Karpas-422 (cell line): ENCODE data around the gene SBK3. TPM values are rescaled to one million over a fixed set of nuclear protein-coding genes. Genes with fewer than 3 reads are reported as not detected.
"Not testable (repeated sequence)": the region's sequence is repeated elsewhere in the genome, so short reads cannot be mapped to it uniquely, and the experiment has no call there.

Experiments used
- DNase-seq: peaks from one replicate; pipeline ENCODE4 v3.0.0-alpha.2; 2015
- H2AFZ ChIP-seq: fragments of 200-600 bp; sonication (generic); 2 replicates; pipeline ENCODE4 v1.6.1; 2014; ENCODE audit warnings: antibody characterized with exemption, low read length, mixed read lengths
- H3K27ac ChIP-seq: fragments of 200-600 bp; sonication (generic); 2 replicates; pipeline ENCODE4 v1.5.1; 2014; ENCODE audit warnings: mild to moderate bottlenecking, low read length, moderate library complexity
- H3K27me3 ChIP-seq: fragments of 200-600 bp; sonication (generic); 2 replicates; pipeline ENCODE4 v1.6.1; 2014; ENCODE audit warnings: low read length, mixed read lengths
- H3K36me3 ChIP-seq: fragments of 200-600 bp; sonication (generic); 2 replicates; pipeline ENCODE4 v1.6.1; 2014; ENCODE audit warnings: low read length, mixed read lengths; ENCODE audit not compliant: insufficient read depth
- H3K4me1 ChIP-seq: fragments of 200-600 bp; sonication (generic); 2 replicates; pipeline ENCODE4 v1.6.1; 2014; ENCODE audit warnings: mild to moderate bottlenecking, low read length, mixed read lengths
- H3K4me2 ChIP-seq: fragments of 200-600 bp; sonication (generic); 2 replicates; pipeline ENCODE4 v1.6.1; 2014; ENCODE audit warnings: low read length, low read depth, mild to moderate bottlenecking; ENCODE audit not compliant: poor library complexity, severe bottlenecking
- H3K4me3 ChIP-seq: fragments of 200-600 bp; sonication (generic); 2 replicates; pipeline ENCODE4 v1.5.1; 2014; ENCODE audit warnings: mild to moderate bottlenecking, antibody characterized with exemption, low read length, mixed read lengths
- H3K79me2 ChIP-seq: fragments of 200-600 bp; sonication (generic); 2 replicates; pipeline ENCODE4 v1.6.1; 2014; ENCODE audit warnings: mild to moderate bottlenecking, low read length, mixed read lengths
- H3K9ac ChIP-seq: fragments of 200-600 bp; sonication (generic); 2 replicates; pipeline ENCODE4 v1.6.0; 2014; ENCODE audit warnings: low read length
- H3K9me2 ChIP-seq: fragments of 200-600 bp; sonication (generic), shearing (Covaris generic); replicated peaks from 2 replicates; pipeline ENCODE4 v1.6.0; 2014; ENCODE audit warnings: mild to moderate bottlenecking, low read length, moderate library complexity; ENCODE audit not compliant: insufficient read depth
- H3K9me3 ChIP-seq: fragments of 300-700, 200-600 bp; sonication (generic); 2 replicates; pipeline ENCODE4 v1.6.1; 2014; ENCODE audit warnings: low read length, mixed read lengths
- H4K20me1 ChIP-seq: fragments of 200-600 bp; sonication (generic); 2 replicates; pipeline ENCODE4 v1.6.1; 2014; ENCODE audit warnings: mild to moderate bottlenecking, antibody characterized with exemption, low read length, low read depth; ENCODE audit not compliant: insufficient read depth
- total RNA-seq: library from RNA; depleted of rRNA; stranded (reverse); fragments of >200 nt; shearing (Covaris generic); gene quantifications from 2 replicates; pipeline ENCODE4 v1.2.3, GENCODE V29; 2014; ENCODE audit warnings: low replicate concordance

The SBK3 gene
- total RNA-seq, 1 experiment from 2014 or later: not detected

GRCh38 chr19:55585658-55586339, 40.5 kb upstream of the SBK3 start:
- Histone ChIP-seq H3K9me2 (no peaks in the 10 kb centered on the region), H3K36me3 (no peaks in the 10 kb centered on the region), H3K27ac (no peak overlapping the region), H3K4me3 (peak overlapping the region; percentile 48; the same call in 1 of the 2 replicates), H4K20me1 (no peaks in the 10 kb centered on the region), H3K4me2 (peak overlapping the region; percentile 66), H3K79me2 (peaks cover 5% of the 10 kb centered on the region; the same call in 1 of the 2 replicates), H3K4me1 (peaks cover 28% of the 10 kb centered on the region), H3K9me3 (no peaks in the 10 kb centered on the region), H3K9ac (peak overlapping the region; percentile 55), H2AFZ (peak overlapping the region; percentile 55; the same call in 1 of the 2 replicates), H3K27me3 (no peaks in the 10 kb centered on the region)
- peak; percentile 89 for DNase-seq

GRCh38 chr19:55584871-55585270, 39.5 kb upstream of the SBK3 start:
- Histone ChIP-seq H3K4me2 (no peak overlapping the region), H3K36me3 (no peaks in the 10 kb centered on the region), H3K9me2 (no peaks in the 10 kb centered on the region), H2AFZ (no peak overlapping the region), H3K9me3 (no peaks in the 10 kb centered on the region), H4K20me1 (peaks cover 2% of the 10 kb centered on the region), H3K79me2 (peaks cover 13% of the 10 kb centered on the region), H3K27me3 (no peaks in the 10 kb centered on the region), H3K27ac (no peak overlapping the region), H3K4me3 (no peak overlapping the region), H3K9ac (no peak overlapping the region), H3K4me1 (peaks cover 29% of the 10 kb centered on the region)
- no peak for DNase-seq

- H3K9me3 ChIP-seq, DNase-seq, H3K27me3 ChIP-seq, H3K4me3 ChIP-seq, H3K36me3 ChIP-seq, H3K9me2 ChIP-seq, H4K20me1 ChIP-seq, H3K27ac ChIP-seq, H3K4me2 ChIP-seq, H3K9ac ChIP-seq, H2AFZ ChIP-seq: not testable (repeated sequence)
- H3K79me2 ChIP-seq: peaks cover 18% of the 10 kb centered on the region
- peaks cover 34% of the 10 kb centered on the region for H3K4me1 ChIP-seq
Observed at GRCh38 chr19:55583897-55584296, 38.6 kb upstream of the SBK3 start.

- peaks cover 32% of the 10 kb centered on the region for H3K4me1 ChIP-seq
Observed at GRCh38 chr19:55582284-55582683, 36.9 kb upstream of the SBK3 start.

GRCh38 chr19:55581823-55582223, 36.5 kb upstream of the SBK3 start:
- H2AFZ ChIP-seq: no peak overlapping the region
- H3K79me2 ChIP-seq: peaks cover 18% of the 10 kb centered on the region
- no peak overlapping the region for H3K9ac ChIP-seq
- H3K4me2 ChIP-seq: no peak overlapping the region
- no peaks in the 10 kb centered on the region for H3K9me3 ChIP-seq
- peaks cover 14% of the 10 kb centered on the region for H4K20me1 ChIP-seq
- no peak overlapping the region for H3K27ac ChIP-seq
- H3K9me2 ChIP-seq: no peaks in the 10 kb centered on the region
- H3K4me3 ChIP-seq: no peak overlapping the region
- peaks cover 6% of the 10 kb centered on the region; the same call in 1 of the 2 replicates for H3K36me3 ChIP-seq
- no peaks in the 10 kb centered on the region for H3K27me3 ChIP-seq
- no peak for DNase-seq
- H3K4me1 ChIP-seq: peaks cover 28% of the 10 kb centered on the region

More at GRCh38 chr19:55582284-55582683, 36.9 kb upstream of the SBK3 start:
- H3K9ac ChIP-seq, H3K4me3 ChIP-seq, H3K36me3 ChIP-seq, H3K4me2 ChIP-seq, H3K27me3 ChIP-seq, H3K9me2 ChIP-seq, H2AFZ ChIP-seq, H3K9me3 ChIP-seq, DNase-seq, H3K27ac ChIP-seq: not testable (repeated sequence)
- H4K20me1 ChIP-seq: peaks cover 11% of the 10 kb centered on the region
- H3K79me2 ChIP-seq: peaks cover 18% of the 10 kb centered on the region

- H3K9me3 ChIP-seq: no peaks in the 10 kb centered on the region
- H3K27me3 ChIP-seq: no peaks in the 10 kb centered on the region
- H3K36me3 ChIP-seq: peaks cover 6% of the 10 kb centered on the region; the same call in 1 of the 2 replicates
- no peaks in the 10 kb centered on the region for H3K9me2 ChIP-seq
- no peak overlapping the region for H3K27ac ChIP-seq
- peaks cover 14% of the 10 kb centered on the region for H4K20me1 ChIP-seq
- peak overlapping the region; percentile 74; the same call in 1 of the 2 replicates for H2AFZ ChIP-seq
- peaks cover 18% of the 10 kb centered on the region for H3K79me2 ChIP-seq
- H3K9ac ChIP-seq: peak overlapping the region; percentile 98
- H3K4me3 ChIP-seq: peak overlapping the region; percentile 90
- peaks cover 23% of the 10 kb centered on the region for H3K4me1 ChIP-seq
- peak overlapping the region; percentile 78 for H3K4me2 ChIP-seq
- DNase-seq: peak; percentile 64
Observed at GRCh38 chr19:55581145-55581822, 35.9 kb upstream of the SBK3 start.

- Histone ChIP-seq H3K27me3 (no peaks in the 10 kb centered on the region), H3K4me3 (peak within 1 kb of the TSS; percentile 90), H3K9ac (peak within 1 kb of the TSS; percentile 98), H3K36me3 (peaks cover 6% of the 10 kb centered on the region; the same call in 1 of the 2 replicates), H3K79me2 (peaks cover 18% of the 10 kb centered on the region), H3K9me3 (no peaks in the 10 kb centered on the region), H3K4me2 (peak within 1 kb of the TSS; percentile 78), H4K20me1 (peaks cover 14% of the 10 kb centered on the region), H3K9me2 (no peaks in the 10 kb centered on the region), H2AFZ (peak within 1 kb of the TSS; percentile 74; the same call in 1 of the 2 replicates), H3K4me1 (peaks cover 17% of the 10 kb centered on the region), H3K27ac (peak within 1 kb of the TSS; percentile 67)
- DNase-seq: peak; percentile 97
Observed at GRCh38 chr19:55580628-55581144, 35.3 kb upstream of the SBK3 start, which contains the start of gene ZNF579. TSS of gene ZNF579 (minus strand) at chr19:55580848. CDS start at chr19:55579639, 1,209 bp downstream.
